HepG2 (cell line): ENCODE results near the gene TSPAN5. TPM values are rescaled to one million over a fixed set of nuclear protein-coding genes. Genes with fewer than 3 reads are reported as not detected.

Source experiments
- ATAC-seq: fragments of 200-7000 bp; cut with Tn5 transposase; 3 replicates; pipeline ENCODE4 v1.9.1; 2020; ENCODE audit warnings: mild to moderate bottlenecking, moderate library complexity
- BruUV-seq: library from RNA; stranded (reverse); fragments of 400-500 nt; replicated peaks from 2 replicates; lab custom pipeline; 2021; lab: Mats Ljungman, UMichigan
- CTCF ChIA-PET: fragments of 300-600 bp; formaldehyde crosslinking; extraction: SDS; loops from one replicate; lab custom pipeline; 2021; ENCODE audit warnings: low total read pairs, inconsistent platforms, low intra/inter-chr PET ratio; lab: Yijun Ruan, JAX
- POLR2A ChIA-PET: fragments of 350-600 bp; sonication (Branson Sonifier 250); formaldehyde crosslinking; loops from one replicate; lab custom pipeline; 2020; ENCODE audit warnings: antibody characterized with exemption, inconsistent platforms; lab: Yijun Ruan, JAX
- DNase-seq: peaks from one replicate; pipeline ENCODE4 v3.0.0-alpha.2; 2015; ENCODE audit warnings: low spot score
- FAIRE-seq: peaks from 3 replicates; lab custom pipeline; 2011; peaks lifted over from hg19 to GRCh38; lab: Jason Lieb, UNC
- H2AFZ ChIP-seq: one replicate; pipeline ENCODE4 v1.6.1; 2011; ENCODE audit warnings: low read length, inconsistent platforms
- H3K27ac ChIP-seq: fragments of 300-600 bp; 3 replicates; pipeline ENCODE4 v1.8.0; 2011; ENCODE audit warnings: mixed run types, mild to moderate bottlenecking, mixed read lengths, low read length, inconsistent platforms; ENCODE audit not compliant: insufficient read depth; ENCODE audit errors: extremely low read length
- H3K27me3 ChIP-seq, 2 experiments: fragments of 200-600 bp in 1 of 2; 2 replicates in 1 of 2; 3 replicates in 1 of 2; pipeline versions ENCODE4 v1.6.0 to v1.8.0; 2011; ENCODE audit warnings: low read length in 2 of 2, mild to moderate bottlenecking in 2 of 2, moderate library complexity in 2 of 2, inconsistent platforms in 1 of 2; ENCODE audit not compliant: insufficient read depth in 2 of 2, control insufficient read depth in 1 of 2
- H3K36me3 ChIP-seq, 2 experiments: fragments of 200-600 bp in 1 of 2; replicated peaks in 1 of 2; 2 replicates in 1 of 2; 3 replicates in 1 of 2; pipeline versions ENCODE4 v1.5.1 to v1.8.0; 2011; ENCODE audit warnings: low read length in 2 of 2, inconsistent platforms in 1 of 2; ENCODE audit not compliant: insufficient read depth in 2 of 2, control insufficient read depth in 1 of 2
- H3K4me1 ChIP-seq: 2 replicates; pipeline ENCODE4 v1.5.1; 2012; ENCODE audit warnings: low read length, inconsistent platforms; ENCODE audit not compliant: insufficient read depth
- H3K4me2 ChIP-seq: 2 replicates; pipeline ENCODE4 v1.6.0; 2011; ENCODE audit warnings: low read depth, low read length, inconsistent platforms
- H3K4me3 ChIP-seq, 3 experiments: fragments of 200-600 bp in 1 of 3; sonication (generic), shearing (Covaris generic) in 1 of 3; replicated peaks in 1 of 3; 2 replicates each; pipeline ENCODE4 v1.5.1; 2011 to 2016; ENCODE audit warnings: low read length in 3 of 3, inconsistent platforms in 2 of 3, low read depth in 2 of 3, mild to moderate bottlenecking in 2 of 3, control low read depth in 1 of 3, mixed read lengths in 1 of 3; ENCODE audit not compliant: insufficient read depth in 1 of 3
- H3K79me2 ChIP-seq: one replicate; pipeline ENCODE4 v1.6.1; 2011; ENCODE audit warnings: low read length, inconsistent platforms; ENCODE audit not compliant: insufficient read depth
- H3K9ac ChIP-seq: 2 replicates; pipeline ENCODE4 v1.6.0; 2011; ENCODE audit warnings: mild to moderate bottlenecking, low read depth, low read length, inconsistent platforms; ENCODE audit not compliant: insufficient read depth
- H3K9me3 ChIP-seq: 2 replicates; pipeline ENCODE4 v1.5.1; 2012; ENCODE audit warnings: mild to moderate bottlenecking, low read length
- H4K20me1 ChIP-seq: 2 replicates; pipeline ENCODE4 v1.6.0; 2011; ENCODE audit warnings: inconsistent platforms, mild to moderate bottlenecking, low read length, moderate library complexity; ENCODE audit not compliant: insufficient read depth
- AGO2 ChIP-seq: fragments of 200-400 bp; formaldehyde crosslinking; optimal IDR thresholded peaks from 2 replicates; pipeline ENCODE3; 2017; ENCODE audit warnings: mild to moderate bottlenecking, low read depth, low read length, moderate library complexity
- ARID5B ChIP-seq: IDR thresholded peaks from 2 replicates; pipeline ENCODE4 v1.4.0; 2020; ENCODE audit warnings: mild to moderate bottlenecking, missing genetic modification reagents
- BATF2 ChIP-seq: sonication (generic); formaldehyde crosslinking; IDR thresholded peaks from 2 replicates; pipeline ENCODE4 v1.8.0; 2022; ENCODE audit warnings: mild to moderate bottlenecking, missing genetic modification reagents, moderate library complexity
- FOXK1 ChIP-seq: sonication (generic); formaldehyde crosslinking; IDR thresholded peaks from 2 replicates; pipeline ENCODE4 v1.4.0; 2020; ENCODE audit warnings: low read depth, missing genetic modification reagents, borderline replicate concordance
- FOXM1 ChIP-seq: sonication (generic); formaldehyde crosslinking; IDR thresholded peaks from 2 replicates; pipeline ENCODE4 v1.5.0; 2020; ENCODE audit warnings: missing genetic modification reagents
- GLMP ChIP-seq: sonication (generic); formaldehyde crosslinking; IDR thresholded peaks from 2 replicates; pipeline ENCODE4 v1.9.0; 2021; ENCODE audit warnings: missing genetic modification reagents, mild to moderate bottlenecking, borderline replicate concordance
- SKI ChIP-seq: fragments of 450-650 bp; IDR thresholded peaks from one replicate; pipeline ENCODE4 v1.6.1; 2018; ENCODE audit warnings: mild to moderate bottlenecking; ENCODE audit not compliant: partially characterized antibody
- ZNF543 ChIP-seq: sonication (generic); formaldehyde crosslinking; IDR thresholded peaks from 2 replicates; pipeline ENCODE4 v1.4.0; 2020; ENCODE audit warnings: mild to moderate bottlenecking, missing genetic modification reagents
- WGBS: methylation state at CpG from one replicate; pipeline ENCODE4 v1.1.6; 2017; ENCODE audit warnings: low lambda C conversion rate; 5-methylcytosine and 5-hydroxymethylcytosine counted together
- in situ Hi-C: cut with HindIII; loops from 2 replicates; pipeline ENCODE4 v1.10.0; 2017; ENCODE audit warnings: low pct_unique_long_range_greater_than_20kb; ENCODE audit not compliant: extremely low pct_ligation_motif_present
- intact Hi-C: fragments of 100-400 bp; cut with micrococcal nuclease; formaldehyde crosslinking; loops from one replicate; pipeline ENCODE4 v1.10.0; 2022; ENCODE audit not compliant: unreplicated experiment
- polyA plus RNA-seq, 8 experiments: library from polyadenylated mRNA; depleted of rRNA in 3 of 8; stranded (reverse) in 7 of 8; unstranded in 1 of 8; fragments of >200 nt; fragmentation: Illumina TruSeq in 4 of 8; extraction: Trizol in 4 of 8; gene quantifications; 2 replicates each; pipeline versions ENCODE4 v1.2.1 to v1.2.3, GENCODE V29; 2011 to 2016; ENCODE audit warnings: low read depth in 4 of 8, missing spikeins in 1 of 8, mixed read lengths in 1 of 8; ENCODE audit not compliant: insufficient read depth in 1 of 8
- total RNA-seq, 5 experiments: library from RNA; depleted of rRNA; stranded (reverse); fragments of >200 nt; fragmentation: Illumina TruSeq; extraction: Trizol; gene quantifications; 2 replicates each; pipeline ENCODE4 v1.2.3, GENCODE V29; 2016; ENCODE audit warnings: low read depth in 1 of 5

Gene TSPAN5
- total and polyA plus RNA-seq, 2 of the 13 experiments (the other 11 are each of a cell fraction or from before 2014, with no cell fraction given): 0.20 to 0.53 TPM

- no peak overlapping the region for H3K4me3 ChIP-seq
- no peak for ATAC-seq
- H2AFZ ChIP-seq: no peak overlapping the region
- TF ChIP-seq BATF2 (CRISPR knock-in tag): no peak
- TF ChIP-seq FOXK1 (CRISPR knock-in tag): no peak
- TF ChIP-seq FOXM1 (CRISPR knock-in tag): no peak
- TF ChIP-seq ARID5B (CRISPR knock-in tag): no peak
- no peak for TF ChIP-seq AGO2
- no peak for TF ChIP-seq ZNF543
- no peak for TF ChIP-seq SKI
- no peak for TF ChIP-seq GLMP
- no peaks in the 10 kb centered on the region for H3K36me3 ChIP-seq
- DNase-seq: no peak
- H3K4me2 ChIP-seq: no peak overlapping the region
- H3K9me3 ChIP-seq: no peaks in the 10 kb centered on the region
- H3K4me1 ChIP-seq: no peaks in the 10 kb centered on the region
- in situ Hi-C loops: no loop called here
- intact Hi-C loops: no loop called here
- no TSS peak for BruUV-seq
- H3K27ac ChIP-seq: no peak overlapping the region
- ChIA-PET POLR2A (no interaction called here), CTCF (no interaction called here)
- WGBS: 54% methylated on average over 17 of the region's 17 CpGs
- H3K9ac ChIP-seq: no peak overlapping the region
- H3K79me2 ChIP-seq: no peaks in the 10 kb centered on the region
- no peak for FAIRE-seq
- no peaks in the 10 kb centered on the region for H4K20me1 ChIP-seq
- H3K27me3 ChIP-seq: no peaks in the 10 kb centered on the region
These were observed 111.4 kb downstream of the TSPAN5 start for GRCh38 chr4:98546910-98547594.
